Mammary epithelial cell (primary cell): Measurements from ENCODE around the gene RAMP2.

ENCODE experiments used
- CTCF ChIP-seq, 2 donors: IDR thresholded peaks in 1 of 2; conservative IDR thresholded peaks in 1 of 2; 2 replicates each; pipeline ENCODE4 v1.5.1; 2011 to 2012; ENCODE audit warnings: inconsistent platforms in 2 of 2, low read length in 2 of 2, mild to moderate bottlenecking in 2 of 2, control low read depth in 1 of 2, low read depth in 1 of 2; ENCODE audit not compliant: insufficient read depth in 1 of 2; ENCODE audit errors: extremely low read depth in 1 of 2
- EZH2 ChIP-seq: IDR thresholded peaks from 2 replicates; pipeline ENCODE4 v1.6.1; 2012; ENCODE audit warnings: low read length, inconsistent platforms, borderline replicate concordance

DNA sequence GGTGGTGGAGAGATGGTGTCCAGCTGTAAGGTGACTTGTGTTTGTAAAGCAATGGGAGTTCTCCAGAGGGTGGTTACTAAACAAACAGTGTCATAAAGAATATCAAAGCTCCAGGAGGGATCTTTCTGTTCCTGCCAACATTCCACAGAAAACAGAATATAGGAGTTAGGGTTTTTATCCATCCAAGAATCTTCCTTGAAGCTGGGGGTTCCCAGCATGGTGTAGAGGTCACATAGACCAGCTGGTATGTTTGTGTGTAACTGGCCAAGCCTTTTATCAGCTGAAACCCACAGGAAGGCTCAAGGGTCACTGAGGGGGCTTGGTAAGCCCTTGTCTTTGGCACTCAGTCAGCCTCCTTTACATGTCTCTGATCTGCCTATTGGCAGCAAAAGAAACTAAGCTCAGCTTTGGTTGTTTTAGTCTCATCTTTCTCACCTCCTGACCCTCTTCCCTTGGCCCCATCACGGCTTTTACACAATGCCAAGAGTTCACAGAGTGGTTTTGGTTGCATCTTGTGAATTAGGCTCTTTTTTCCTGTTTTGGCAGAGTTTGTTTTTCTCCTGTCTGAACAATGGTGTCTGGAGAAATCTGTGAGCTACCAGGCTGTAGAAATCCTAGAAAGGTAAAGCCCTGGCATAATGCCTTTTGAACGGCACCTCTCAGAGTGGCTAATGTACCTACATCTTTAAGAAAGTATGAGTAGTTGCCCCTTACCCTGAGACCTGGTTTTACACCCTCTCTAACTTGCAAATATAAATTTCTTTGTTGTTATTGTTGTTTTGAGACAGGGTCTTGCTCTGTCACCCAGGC, 42.3 kb downstream of the RAMP2 start:
- TF ChIP-seq EZH2 (no peak), CTCF (conservative IDR thresholded peaks at IDR 0.05 in 1 of 2, IDR thresholded peaks at IDR 0.05 in 1 of 2; ENCODE audit: extremely low read depth in 1 of 2, insufficient read depth in 1 of 2, low read depth in 1 of 2, low read length in 2 of 2) (no peak)
